DMS53 treated with DMSO at 0.1 percent for 48 hours (cell line): ENCODE measurements around the gene CCDC85A.

Experiments used
- DNase-seq: peaks from one replicate; lab custom pipeline; 2025; ENCODE audit not compliant: unreplicated experiment; lab: John Stamatoyannopoulos, UW

The CCDC85A gene

DNA sequence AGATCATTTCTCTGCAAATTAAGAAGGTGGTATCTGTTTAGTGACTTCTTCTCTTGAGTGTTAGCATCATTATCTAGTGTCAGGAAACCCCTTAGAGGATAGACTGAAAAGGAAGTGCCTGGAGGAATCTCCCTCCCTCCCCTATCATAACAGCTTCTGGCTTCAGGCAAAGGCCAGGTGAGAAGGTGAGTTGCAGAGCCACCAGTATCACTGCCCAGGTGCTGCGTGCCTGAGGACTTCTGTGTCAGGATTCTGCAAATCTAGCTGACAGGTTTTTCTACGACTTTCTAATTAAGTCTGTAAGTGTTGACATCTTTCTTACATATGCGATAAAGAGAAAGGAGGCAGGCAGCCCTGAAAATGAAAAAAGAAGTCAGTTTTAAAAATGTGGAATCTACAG, 111.9 kb downstream of the CCDC85A start:
- no peak for DNase-seq

DNA sequence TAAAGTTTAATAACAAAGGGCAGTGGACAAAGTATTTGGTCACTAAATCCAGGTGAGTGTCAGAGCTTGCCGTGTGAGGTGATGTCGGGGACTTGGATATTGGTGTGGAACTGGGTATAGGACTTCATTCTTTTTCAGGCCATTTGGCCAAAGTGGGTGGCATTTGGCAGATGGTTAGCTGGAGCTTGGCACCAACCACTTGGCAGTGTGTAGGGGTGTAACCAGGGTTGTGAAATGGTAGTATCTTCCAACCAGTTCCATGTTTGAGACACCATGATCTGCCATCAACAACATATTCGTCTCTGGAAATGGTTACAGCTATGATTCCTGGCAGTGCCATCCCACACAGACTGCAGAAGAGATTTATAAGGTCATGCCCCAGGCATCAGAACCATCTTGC, 113.9 kb downstream of the CCDC85A start:
- DNase-seq, result no peak

DNA sequence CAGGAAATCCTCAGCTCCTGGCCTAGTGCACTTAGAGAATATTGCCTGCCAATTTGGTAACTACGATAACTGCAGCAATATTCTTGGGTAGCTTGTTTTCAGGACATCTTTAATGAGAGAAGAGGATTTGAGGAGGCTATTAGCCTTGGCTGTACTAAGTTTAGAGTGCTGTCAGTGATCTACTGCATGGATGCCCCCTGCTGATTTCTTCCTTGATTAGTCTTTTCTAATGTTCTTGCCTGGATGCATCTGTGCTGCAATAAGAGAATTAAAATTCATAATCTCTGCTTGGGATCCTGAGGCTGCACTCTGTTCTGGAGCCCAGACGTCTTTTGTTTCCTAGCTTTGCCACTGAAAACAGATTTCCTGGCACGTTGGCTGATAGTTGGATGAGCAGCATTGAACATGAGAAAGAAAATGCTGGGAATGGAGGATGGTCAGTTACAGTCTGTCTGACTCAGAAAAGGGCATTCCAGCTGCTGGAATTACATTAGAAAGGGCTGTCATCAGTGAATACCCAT, 115.4 kb downstream of the CCDC85A start:
- DNase-seq, result no peak

DNA sequence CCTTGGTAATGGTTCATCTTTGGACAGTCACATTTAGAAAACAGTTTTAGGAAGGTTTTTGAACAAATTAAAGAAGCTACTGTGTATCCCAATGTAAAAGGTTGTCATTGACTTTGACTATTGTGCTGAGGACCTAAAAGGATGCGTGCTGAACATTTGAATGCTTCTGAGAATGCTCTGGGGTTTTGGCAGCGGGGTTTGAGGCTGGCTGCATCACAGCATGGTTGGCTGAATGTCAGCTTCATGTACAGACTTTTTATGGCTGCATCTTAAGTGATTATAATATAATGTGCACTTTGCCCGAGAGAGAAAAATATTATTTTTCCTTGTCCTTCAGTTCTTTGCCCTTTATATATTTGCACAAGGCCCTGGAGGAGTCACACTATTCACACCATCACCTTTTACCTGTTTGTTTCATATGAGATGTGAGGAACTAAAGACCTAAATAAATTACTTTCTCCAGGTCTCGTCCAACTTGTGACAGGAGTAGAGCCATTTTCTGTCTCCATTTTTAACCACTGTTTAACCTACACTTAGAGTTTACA, 125.9 kb downstream of the CCDC85A start:
- no peak for DNase-seq

DNA sequence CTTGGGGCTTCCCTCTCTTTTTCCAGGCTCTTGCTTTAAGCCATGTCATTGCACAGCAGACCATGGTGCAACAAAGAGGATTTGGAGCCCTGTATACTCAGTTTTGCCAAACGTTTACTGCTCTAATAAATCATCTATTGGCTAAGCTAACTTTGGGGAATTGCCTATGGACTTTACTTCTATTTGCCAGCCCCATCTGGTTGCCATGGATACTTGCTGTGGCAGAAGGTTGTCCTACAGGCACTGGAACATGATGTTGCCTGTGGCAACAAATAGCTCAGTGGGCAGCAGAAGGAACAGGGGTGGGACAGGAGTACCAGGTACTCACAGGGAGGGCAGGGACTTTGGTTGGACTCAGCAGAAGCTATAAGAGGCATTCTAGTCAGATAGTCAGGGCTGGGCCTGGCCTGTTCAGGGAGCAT, 129.7 kb downstream of the CCDC85A start:
- DNase-seq, result no peak

DNA sequence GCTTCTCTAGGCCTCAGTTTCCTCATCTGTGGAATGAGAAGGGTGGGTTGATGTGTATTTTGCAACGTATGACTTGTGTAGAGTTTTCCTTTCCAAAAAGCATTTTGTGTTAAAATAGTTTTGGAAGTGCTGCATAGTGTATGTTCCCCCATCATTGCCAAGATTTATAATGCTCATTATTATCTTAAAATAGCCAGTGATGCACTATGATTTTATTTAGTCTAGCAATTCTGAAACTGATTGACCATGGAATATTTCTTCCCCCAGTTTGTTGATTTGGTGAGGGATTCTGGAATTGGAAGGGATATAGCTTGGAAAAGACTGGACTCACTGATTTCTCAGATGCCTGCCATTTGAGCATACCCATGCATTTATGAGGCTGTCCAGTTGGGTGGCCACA, 130.6 kb downstream of the CCDC85A start:
- no peak for DNase-seq

DNA sequence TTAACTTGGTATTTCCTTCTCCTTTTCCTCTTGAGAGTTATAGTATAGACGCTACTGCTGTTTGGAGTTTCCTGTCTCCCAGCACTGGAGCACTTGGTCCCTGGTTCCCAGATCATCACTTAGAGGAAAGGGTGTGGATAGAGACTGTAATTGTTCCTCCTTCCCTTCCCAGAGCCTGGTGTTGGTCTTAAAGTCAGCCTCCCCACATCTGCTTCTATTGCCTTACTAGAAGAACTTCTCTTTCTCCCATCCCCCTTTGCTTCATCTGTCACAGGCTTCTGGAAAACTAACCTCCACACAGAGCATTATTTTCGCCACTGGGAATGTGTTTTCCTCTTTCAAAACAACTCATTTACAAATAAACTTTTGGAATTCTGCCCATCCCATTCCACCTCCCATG, 131.0 kb downstream of the CCDC85A start:
- no peak for DNase-seq

DNA sequence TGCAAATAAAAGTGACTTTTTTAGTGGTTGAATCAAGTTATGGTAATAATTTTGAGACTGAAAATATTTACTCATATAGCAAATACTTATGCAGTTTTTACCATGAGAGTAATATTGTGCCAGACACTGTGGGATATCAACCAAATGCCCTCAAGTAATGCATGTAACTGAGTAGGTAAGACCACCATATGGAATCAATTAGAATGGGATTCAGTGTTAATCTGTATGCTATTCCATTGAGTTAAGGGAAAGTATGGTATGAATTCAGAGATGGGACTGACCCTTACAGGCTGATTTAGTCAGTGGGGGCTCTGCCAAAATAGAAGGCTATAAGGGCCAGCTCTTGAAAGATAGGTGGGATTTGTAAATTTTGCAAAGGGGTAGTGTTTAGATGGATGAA, 131.6 kb downstream of the CCDC85A start:
- no peak for DNase-seq

DNA sequence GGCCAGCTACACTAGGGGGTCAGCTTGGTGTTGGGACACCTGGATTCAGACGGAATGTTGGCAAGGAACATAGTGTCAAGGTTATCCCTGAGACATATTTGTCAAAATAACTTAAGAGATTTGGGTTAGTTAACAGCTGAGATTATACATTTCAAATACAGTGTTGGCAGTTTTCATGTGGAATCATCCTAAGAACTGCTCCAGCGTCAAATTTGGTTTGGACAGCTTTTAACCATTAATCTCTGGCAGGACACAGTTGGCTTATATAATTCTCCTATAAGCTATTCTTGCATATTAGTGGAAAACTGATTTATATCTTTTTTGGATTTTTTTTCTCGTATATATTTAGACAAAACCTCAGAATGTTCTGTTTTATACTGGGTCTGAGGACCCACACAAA, 132.2 kb downstream of the CCDC85A start:
- no peak for DNase-seq

DNA sequence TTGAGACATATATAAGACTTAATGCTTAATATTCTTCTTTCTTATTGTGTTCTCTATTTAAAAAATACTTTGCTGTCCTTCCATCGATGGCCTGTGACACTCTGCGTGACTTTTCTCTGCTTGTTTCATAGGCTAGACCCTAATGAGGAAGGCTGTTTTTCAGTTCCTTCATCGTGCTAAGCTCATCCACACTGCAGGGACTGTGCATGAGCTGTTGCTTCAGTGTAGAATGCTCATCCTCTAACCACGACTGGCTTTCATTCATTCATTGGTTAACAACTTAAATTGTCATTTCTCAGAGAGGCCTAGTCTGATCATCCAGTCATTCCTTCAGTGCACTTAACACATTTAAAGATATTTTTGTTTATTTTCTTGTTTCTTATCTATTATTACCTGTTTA, 134.4 kb downstream of the CCDC85A start:
- no peak for DNase-seq

DNA sequence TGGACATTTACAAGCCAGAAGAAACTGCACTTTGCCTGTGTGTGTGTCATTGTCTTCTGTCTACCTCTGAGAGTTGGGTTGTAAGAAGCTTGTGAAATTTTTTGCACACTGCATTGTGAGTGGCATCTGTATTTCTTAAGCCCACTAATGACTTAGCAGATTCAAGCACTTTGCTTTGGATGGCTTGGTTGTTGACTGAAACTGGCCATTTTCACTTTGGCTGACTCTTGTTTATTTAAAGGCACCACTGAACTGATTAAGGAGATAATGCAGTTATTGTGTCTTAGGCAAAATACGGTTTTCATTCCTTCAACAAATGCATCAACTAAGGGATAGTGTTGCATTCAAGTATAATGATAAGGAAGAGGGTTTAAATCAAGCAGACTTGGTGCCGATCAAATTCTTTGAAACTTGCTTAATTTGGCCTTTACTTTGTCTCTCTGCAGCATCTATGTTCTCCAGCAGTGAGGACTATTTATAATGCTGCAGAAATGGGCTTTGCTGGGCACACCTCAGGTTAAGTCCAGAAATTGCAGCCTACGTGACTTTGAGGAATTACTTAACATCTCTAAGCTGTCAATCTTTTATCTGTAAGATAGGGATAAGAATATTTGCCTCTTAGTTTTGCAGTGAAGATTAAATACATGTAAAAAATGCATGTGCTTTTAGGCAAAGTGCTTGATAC, 142.0 kb downstream of the CCDC85A start:
- no peak for DNase-seq

DNA sequence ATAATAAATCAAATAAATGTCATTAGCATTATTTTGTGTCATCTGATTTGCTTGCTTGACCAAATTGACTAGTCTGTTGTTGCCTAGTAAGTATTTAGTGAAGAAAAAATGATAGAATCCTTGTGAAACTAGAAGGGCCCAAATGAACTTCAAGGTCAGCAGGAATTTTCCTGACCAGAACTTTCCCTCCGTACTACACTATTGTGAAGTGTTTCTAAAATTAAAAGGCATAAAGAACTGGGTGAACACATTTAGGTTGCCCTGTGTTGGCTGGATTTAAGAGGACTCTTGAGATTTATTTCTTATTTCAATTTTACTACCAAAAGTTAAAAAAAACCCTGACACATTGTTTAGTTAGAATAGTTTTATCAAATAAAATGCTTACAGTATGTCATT, 142.6 kb downstream of the CCDC85A start:
- DNase-seq, result no peak

DNA sequence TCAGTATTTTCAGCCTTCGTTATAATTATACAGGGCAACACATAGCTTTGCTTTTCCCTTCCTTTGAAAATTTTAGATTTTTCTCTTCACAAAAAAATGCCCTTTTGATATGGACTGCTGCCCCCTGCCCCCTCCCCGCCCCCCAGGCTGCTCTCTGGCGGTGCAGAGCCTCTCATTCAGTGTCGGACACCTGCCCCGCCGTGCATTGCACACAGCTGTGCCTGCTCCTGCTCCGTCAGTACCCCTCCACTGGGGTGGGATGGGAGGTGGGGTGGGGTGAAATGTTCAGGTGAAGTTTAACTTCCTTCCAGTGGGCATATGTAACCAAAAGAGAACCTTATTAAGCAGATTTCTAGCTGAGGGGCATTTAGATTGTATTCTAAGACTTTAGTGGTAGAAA, 148.0 kb downstream of the CCDC85A start:
- DNase-seq, result no peak

DNA sequence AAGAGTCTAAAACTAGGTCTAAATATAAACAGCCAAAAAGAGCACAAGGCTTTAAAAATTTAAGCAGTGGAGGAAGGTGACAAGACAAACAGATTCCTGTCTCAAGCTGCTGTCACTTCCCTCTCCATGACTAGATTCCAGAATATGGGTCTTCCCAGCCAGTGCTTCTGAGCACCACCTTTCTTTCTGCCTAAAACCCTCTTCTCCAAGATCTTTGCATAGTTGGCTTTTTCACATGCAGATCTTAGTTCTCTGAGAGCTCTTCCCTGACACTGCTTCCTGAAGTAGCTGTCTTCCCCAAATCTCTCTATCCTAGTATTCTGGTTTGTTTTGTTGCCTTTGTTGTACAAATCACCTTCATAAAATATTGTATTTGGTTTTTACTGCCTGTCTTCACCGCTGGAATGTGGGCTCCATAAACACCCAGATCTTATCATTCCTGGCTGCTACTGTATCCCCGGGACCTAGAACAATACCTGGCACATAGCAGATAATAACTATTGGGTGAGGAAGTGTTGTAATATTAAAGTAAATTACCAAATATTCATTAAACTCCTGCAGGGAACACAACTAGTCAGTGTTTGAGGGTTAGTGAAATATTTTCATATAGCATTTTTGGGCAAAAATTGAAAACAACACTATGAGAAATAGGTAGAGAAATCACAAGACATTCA, 150.2 kb downstream of the CCDC85A start:
- DNase-seq, result no peak

DNA sequence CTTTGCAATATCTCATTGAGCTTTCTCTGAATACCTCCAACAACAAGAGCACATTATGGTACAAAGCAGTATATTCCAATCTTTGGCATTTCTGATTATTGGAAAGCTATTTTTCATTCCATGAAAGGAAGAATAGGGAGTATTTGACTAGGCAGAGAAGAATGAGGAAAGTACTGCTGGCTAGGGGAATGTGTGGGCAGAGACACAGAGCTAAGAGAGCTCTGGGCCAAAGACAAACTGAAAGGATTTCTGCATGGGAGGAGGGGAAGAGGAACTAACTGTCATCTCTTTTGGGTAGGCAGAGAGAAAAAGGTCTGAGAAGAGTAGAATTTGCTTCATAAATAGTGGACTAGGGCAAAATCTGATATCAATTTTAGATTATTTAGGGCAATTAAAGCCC, 150.8 kb downstream of the CCDC85A start:
- DNase-seq, result no peak

DNA sequence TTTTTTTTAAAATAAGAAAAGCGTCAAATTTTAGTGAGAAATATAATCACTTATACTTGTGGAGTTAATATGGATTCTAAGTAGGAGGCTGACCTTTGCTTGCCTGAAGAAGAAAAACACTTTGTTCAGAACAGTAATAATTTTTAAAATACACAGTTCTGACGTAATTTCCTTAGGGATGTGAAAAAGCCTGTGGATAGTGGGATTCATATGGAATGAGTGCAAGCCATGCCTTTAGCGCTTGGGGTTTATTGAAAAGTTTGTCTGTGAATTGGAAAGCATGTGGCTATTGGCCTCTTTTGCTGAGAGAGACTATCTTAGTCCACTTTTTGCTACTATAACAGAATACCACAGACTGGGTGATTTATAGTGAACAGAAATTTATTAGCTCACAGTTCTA, 151.3 kb downstream of the CCDC85A start:
- DNase-seq, result no peak

DNA sequence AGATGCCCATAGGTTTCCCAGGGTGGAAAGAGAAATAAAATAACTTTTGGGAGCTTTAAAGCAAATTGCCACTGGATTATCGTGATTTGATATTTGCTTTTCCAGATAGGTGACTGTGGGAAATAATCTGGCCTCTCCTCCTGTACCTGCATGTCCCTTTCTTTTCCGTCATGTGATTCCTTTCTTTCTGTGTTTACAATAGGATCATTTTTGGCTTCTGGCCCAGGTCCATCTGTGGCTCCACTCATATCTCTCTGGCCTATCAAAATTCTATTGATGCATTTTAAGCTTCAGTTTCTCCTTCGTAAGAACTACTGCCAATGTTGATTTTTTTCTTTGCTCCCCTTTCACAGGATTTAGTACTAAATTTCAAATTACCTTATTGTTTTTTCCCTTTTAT, 153.6 kb downstream of the CCDC85A start:
- DNase-seq, result peak; percentile 84

DNA sequence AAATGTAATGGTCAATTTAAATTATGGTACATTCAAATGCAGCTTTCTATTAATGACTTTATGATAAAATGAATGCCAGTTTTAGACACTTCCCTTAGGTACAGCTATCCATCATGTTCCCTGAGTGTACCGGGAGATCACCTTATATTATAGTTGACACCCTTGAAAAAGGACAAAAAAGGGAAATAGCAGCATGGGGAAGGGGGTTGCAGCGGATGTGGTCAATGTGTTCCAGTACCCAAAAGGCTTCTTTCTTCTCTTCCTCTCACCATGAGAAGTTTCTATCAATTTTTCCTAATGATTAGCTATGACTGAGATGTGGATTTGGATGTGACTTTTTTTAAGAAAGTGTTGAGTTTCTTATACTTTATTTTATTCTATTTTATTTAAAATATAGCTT, 154.4 kb downstream of the CCDC85A start:
- DNase-seq, result no peak

DNA sequence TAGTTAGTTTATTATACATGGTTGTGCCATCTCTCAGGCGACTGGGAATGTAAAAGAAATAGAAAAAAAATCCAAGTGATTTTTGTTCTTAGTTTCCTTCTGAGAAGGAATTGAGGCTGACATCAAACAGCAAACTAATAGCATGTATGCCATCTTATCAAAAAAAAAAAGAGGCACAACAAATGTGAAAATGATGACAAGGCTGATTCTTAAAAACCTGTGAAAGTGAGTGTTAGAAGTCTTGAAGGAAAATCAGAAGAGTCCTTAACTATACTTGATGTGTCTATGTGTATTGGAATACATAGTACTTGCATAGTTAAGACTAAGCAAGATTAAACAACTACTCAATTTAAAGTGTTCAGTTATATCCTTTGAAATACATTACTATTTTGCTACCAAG, 161.0 kb downstream of the CCDC85A start:
- no peak for DNase-seq

DNA sequence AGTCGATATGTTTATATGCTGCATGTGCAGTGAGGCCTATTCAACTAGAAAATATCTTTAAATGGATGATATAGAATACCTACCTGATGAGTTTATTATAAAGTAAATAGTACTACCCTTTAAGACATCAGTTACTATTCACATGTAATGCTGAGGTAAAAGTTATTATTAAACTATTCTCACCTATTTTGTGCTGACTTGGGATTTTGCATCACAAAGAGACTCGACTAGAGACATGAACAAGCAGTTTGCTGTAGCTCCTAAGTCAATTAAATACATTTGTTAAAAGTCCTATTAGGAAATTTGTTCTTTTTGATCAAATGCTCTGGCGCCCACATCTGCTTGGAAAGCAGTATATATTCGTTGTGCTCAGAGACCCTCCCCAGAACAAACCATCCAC, 164.1 kb downstream of the CCDC85A start:
- DNase-seq, result no peak

DNA sequence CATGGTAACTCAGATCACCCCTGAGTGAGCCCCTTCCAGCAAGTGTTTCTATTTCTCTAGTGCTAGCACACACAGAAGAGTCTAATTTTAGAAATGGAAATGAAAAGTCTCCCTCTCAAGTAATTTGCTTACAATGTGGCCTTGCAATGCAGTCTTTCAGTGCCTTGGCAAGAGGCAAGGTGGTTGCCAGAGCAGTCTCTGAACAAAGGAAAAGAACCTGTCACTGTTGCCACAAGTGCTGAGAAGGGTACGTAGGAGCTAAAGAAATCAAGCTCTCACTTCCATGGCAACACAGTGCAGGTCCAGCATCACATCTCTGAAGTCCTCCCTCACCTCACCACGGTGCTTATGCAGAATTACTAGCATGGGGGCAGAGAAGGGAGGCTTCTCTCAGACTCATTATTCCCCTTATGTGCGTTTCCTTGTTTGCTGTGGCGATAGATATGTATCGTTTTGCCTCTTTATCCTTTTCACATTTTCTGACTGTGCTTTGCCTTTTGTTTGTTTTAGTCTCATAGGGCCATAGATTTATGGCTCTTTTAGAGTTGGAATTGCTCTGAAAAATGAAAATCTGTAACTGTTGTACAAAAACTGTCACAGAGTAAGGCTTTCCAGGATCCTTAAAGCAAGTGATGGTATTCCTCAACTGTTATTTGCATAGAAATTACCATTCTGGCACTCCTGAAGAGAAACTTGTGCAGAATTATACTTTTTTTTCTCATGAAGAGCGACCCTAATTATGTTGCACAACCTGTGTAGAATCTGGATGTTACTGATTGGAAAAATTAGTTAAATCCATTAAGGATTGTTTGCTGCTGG, 164.8 kb downstream of the CCDC85A start:
- no peak for DNase-seq
